AG04450 (cell line): ENCODE results near the gene MFSD11. TPM values are rescaled to one million over a fixed set of nuclear protein-coding genes. Genes with fewer than 3 reads are reported as not detected.
"Not testable (repeated sequence)": the region's sequence is repeated elsewhere in the genome, so short reads cannot be mapped to it uniquely, and the experiment has no call there.

Experiments
- CTCF ChIA-PET: fragments of 300-600, 350-600 bp; formaldehyde crosslinking; extraction: SDS; loops from one replicate; lab custom pipeline; 2022; ENCODE audit warnings: antibody characterized with exemption, inconsistent platforms; lab: Charles Lee
- POLR2A ChIA-PET: fragments of 350-600 bp; formaldehyde crosslinking; extraction: SDS; loops from one replicate; lab custom pipeline; 2021; ENCODE audit warnings: antibody characterized with exemption, inconsistent platforms; lab: Yijun Ruan, JAX
- DNase-seq: peaks from one replicate; pipeline ENCODE4 v3.0.0-alpha.2; 2011; ENCODE audit warnings: low read depth, low spot score
- H3K27ac ChIP-seq: one replicate; pipeline ENCODE4 v1.5.1; 2012; ENCODE audit warnings: low read depth, low read length, control low read depth
- H3K27me3 ChIP-seq: one replicate; pipeline ENCODE4 v1.6.0; 2012; ENCODE audit warnings: low read length; ENCODE audit not compliant: control insufficient read depth, insufficient read depth
- H3K4me3 ChIP-seq: 2 replicates; pipeline ENCODE4 v1.5.1; 2011; ENCODE audit warnings: mild to moderate bottlenecking, low read depth, low read length, control low read depth
- H3K9me3 ChIP-seq: 2 replicates; pipeline ENCODE4 v1.5.1; 2012; ENCODE audit warnings: low read length; ENCODE audit not compliant: control insufficient read depth, insufficient read depth
- CTCF ChIP-seq: IDR thresholded peaks from 2 replicates; pipeline ENCODE4 v1.5.1; 2011; ENCODE audit warnings: low read depth, low read length, control low read depth, inconsistent platforms
- polyA plus RNA-seq: library from polyadenylated mRNA; depleted of rRNA; stranded (reverse); fragments of >200 nt; gene quantifications from 2 replicates; pipeline ENCODE4 v1.2.3, GENCODE V29; 2011

The MFSD11 gene
- polyA plus RNA-seq, 1 experiment: 21.1 TPM

GRCh38 chr17:76801706-76802105 lies 63.8 kb downstream of the MFSD11 start:
- ChIA-PET CTCF (no interaction called here), POLR2A (no interaction called here)
- Histone ChIP-seq H3K27me3 (no peaks in the 10 kb centered on the region), H3K9me3 (peaks cover 6% of the 10 kb centered on the region; the same call in 1 of the 2 replicates), H3K27ac (no peak overlapping the region), H3K4me3 (no peak overlapping the region)
- TF ChIP-seq CTCF: no peak
- no peak for DNase-seq

GRCh38 chr17:76805319-76805718 lies 67.4 kb downstream of the MFSD11 start:
- Histone ChIP-seq H3K4me3 (no peak overlapping the region), H3K27ac (no peak overlapping the region), H3K27me3 (no peaks in the 10 kb centered on the region), H3K9me3 (peaks cover 6% of the 10 kb centered on the region; the same call in 1 of the 2 replicates)
- DNase-seq: no peak
- CTCF ChIA-PET: interaction anchor here (0.6 kb wide), 1 partner anchor 1227 kb away, joined by 3 read pairs; no protein-coding TSS in a partner anchor
- no peak for TF ChIP-seq CTCF
- POLR2A ChIA-PET: interaction anchor here (0.6 kb wide), 1 partner anchor 24 kb away, joined by 10 read pairs; no protein-coding TSS in a partner anchor

GRCh38 chr17:76806151-76806550 lies 68.2 kb downstream of the MFSD11 start:
- DNase-seq, POLR2A ChIA-PET, H3K9me3 ChIP-seq, CTCF ChIA-PET, H3K27ac ChIP-seq, H3K4me3 ChIP-seq, H3K27me3 ChIP-seq: not testable (repeated sequence)

GRCh38 chr17:76806767-76807166 lies 68.8 kb downstream of the MFSD11 start:
- H3K27me3 ChIP-seq, POLR2A ChIA-PET: not testable (repeated sequence)
- CTCF ChIA-PET: interaction anchor here (0.9 kb wide), 1 partner anchor 249 kb away, joined by 4 read pairs; no protein-coding TSS in a partner anchor

GRCh38 chr17:76808326-76808725 lies 70.4 kb downstream of the MFSD11 start:
- Histone ChIP-seq H3K27ac (no peak overlapping the region), H3K27me3 (peaks cover 5% of the 10 kb centered on the region), H3K9me3 (peaks cover 6% of the 10 kb centered on the region; the same call in 1 of the 2 replicates), H3K4me3 (no peak overlapping the region)
- no peak for TF ChIP-seq CTCF
- DNase-seq: no peak
- ChIA-PET POLR2A (no interaction called here), CTCF (no interaction called here)

More at GRCh38 chr17:76806767-76807166, 68.8 kb downstream of the MFSD11 start:
- H3K27ac ChIP-seq, H3K4me3 ChIP-seq, H3K9me3 ChIP-seq, DNase-seq: not testable (repeated sequence)

GRCh38 chr17:76810956-76811355 lies 73.0 kb downstream of the MFSD11 start:
- DNase-seq: no peak
- ChIA-PET CTCF (interaction anchor here (0.9 kb wide), 1 partner anchor 57 kb away, joined by 3 read pairs; the partner anchor contains the start of gene MGAT5B), POLR2A (no interaction called here)
- Histone ChIP-seq H3K9me3 (peaks cover 3% of the 10 kb centered on the region; the same call in 1 of the 2 replicates), H3K27ac (no peak overlapping the region), H3K27me3 (peaks cover 5% of the 10 kb centered on the region), H3K4me3 (no peak overlapping the region)
- no peak for TF ChIP-seq CTCF
